ENCODE data around the gene SGPL1.

- TF ChIP-seq POLR2AphosphoS5 (IDR thresholded peaks at IDR 0.05) (no peak), REST (IDR thresholded peaks at IDR 0.05; ENCODE audit: borderline replicate concordance) (no peak)
Observed at GRCh38 chr10:70778267-70778924, 37.4 kb upstream of the SGPL1 start.

Measured in neural cell (in vitro differentiated cells).